ENCODE results near the gene APOE. TPM values are rescaled to one million over a fixed set of nuclear protein-coding genes. Genes with fewer than 3 reads are reported as not detected.

Gene APOE
- total RNA-seq, 4 donors from 2014 or later = 248 to 920 (median 429) TPM

GRCh38 chr19:44893332-44894051, 12.1 kb upstream of the APOE start:
- ATAC-seq (ENCODE audit: low FRiP score) (no peak), DNase-seq (ENCODE audit: low spot score) (no peak)
- no peak for TF ChIP-seq CTCF (IDR thresholded peaks at IDR 0.05)

- DNase-seq (ENCODE audit: low spot score) = no peak
- no peak for ATAC-seq (ENCODE audit: low FRiP score)
- no peak for TF ChIP-seq CTCF (IDR thresholded peaks at IDR 0.05)
Observed at GRCh38 chr19:44894052-44894400, 11.6 kb upstream of the APOE start.

GRCh38 chr19:44894946-44895345, 10.7 kb upstream of the APOE start:
- DNase-seq (ENCODE audit: low spot score) = no peak
- TF ChIP-seq CTCF (IDR thresholded peaks at IDR 0.05) = no peak
- no peak for ATAC-seq (ENCODE audit: low FRiP score)

GRCh38 chr19:44897835-44898234, 7.8 kb upstream of the APOE start:
- ATAC-seq (ENCODE audit: low FRiP score) (no peak), DNase-seq (ENCODE audit: low spot score) (no peak)
- TF ChIP-seq CTCF (IDR thresholded peaks at IDR 0.05) = no peak

GRCh38 chr19:44900328-44901244, 5.0 kb upstream of the APOE start:
- no peak for TF ChIP-seq CTCF (IDR thresholded peaks at IDR 0.05)
- DNase-seq (ENCODE audit: low spot score) = no peak
- ATAC-seq (ENCODE audit: low FRiP score) = no peak

GRCh38 chr19:44903216-44903601, 2.4 kb upstream of the APOE start:
- ATAC-seq (ENCODE audit: low FRiP score) (no peak), DNase-seq (ENCODE audit: low spot score) (no peak)
- no peak for TF ChIP-seq CTCF (IDR thresholded peaks at IDR 0.05)

Measured in omental fat pad (tissue), 4 donors.